GM06990 (cell line): ENCODE results near the gene BLID.

Experiments used
- DNase-seq: peaks from one replicate; pipeline ENCODE4 v3.0.0-alpha.2; 2011; ENCODE audit not compliant: insufficient read length; ENCODE audit errors: extremely low read depth
- H3K27me3 ChIP-seq: replicated peaks from 2 replicates; pipeline ENCODE4 v1.6.0; 2011; ENCODE audit warnings: low read length; ENCODE audit not compliant: control insufficient read depth, insufficient read depth
- H3K36me3 ChIP-seq: 2 replicates; pipeline ENCODE4 v1.5.1; 2011; ENCODE audit warnings: low read length; ENCODE audit not compliant: control insufficient read depth, insufficient read depth
- H3K4me3 ChIP-seq: replicated peaks from 2 replicates; pipeline ENCODE4 v1.5.1; 2011; ENCODE audit warnings: low read depth, mild to moderate bottlenecking, control low read depth, low read length
- CTCF ChIP-seq: IDR thresholded peaks from 2 replicates; pipeline ENCODE4 v1.5.1; 2011; ENCODE audit warnings: low read length, control low read depth, mild to moderate bottlenecking, inconsistent platforms; ENCODE audit not compliant: insufficient read depth, poor library complexity, severe bottlenecking

Gene BLID

GRCh38 chr11:122126024-122126688, 10.1 kb upstream of the BLID start:
- H3K27me3 ChIP-seq, result no peaks in the 10 kb centered on the region
- no peaks in the 10 kb centered on the region for H3K36me3 ChIP-seq
- no peak for DNase-seq
- H3K4me3 ChIP-seq, result no peak overlapping the region
- TF ChIP-seq CTCF, result no peak

- no peak overlapping the region for H3K4me3 ChIP-seq
- DNase-seq, result no peak
- no peaks in the 10 kb centered on the region for H3K36me3 ChIP-seq
- TF ChIP-seq CTCF, result no peak
- no peaks in the 10 kb centered on the region for H3K27me3 ChIP-seq
Measured at GRCh38 chr11:122123263-122123929, 7.4 kb upstream of the BLID start.

GRCh38 chr11:122122179-122122578, 6.2 kb upstream of the BLID start:
- H3K36me3 ChIP-seq, result no peaks in the 10 kb centered on the region

GRCh38 chr11:122120096-122120495, 4.1 kb upstream of the BLID start:
- Histone ChIP-seq H3K36me3 (no peaks in the 10 kb centered on the region), H3K4me3 (no peak overlapping the region), H3K27me3 (no peaks in the 10 kb centered on the region)
- no peak for DNase-seq
- TF ChIP-seq CTCF, result no peak

More at GRCh38 chr11:122122179-122122578, 6.2 kb upstream of the BLID start:
- no peak for DNase-seq
- no peak overlapping the region for H3K4me3 ChIP-seq
- TF ChIP-seq CTCF, result no peak
- no peaks in the 10 kb centered on the region for H3K27me3 ChIP-seq

GRCh38 chr11:122116591-122116990, 576 bp upstream of the BLID start:
- no peak for DNase-seq
- TF ChIP-seq CTCF, result no peak
- no peaks in the 10 kb centered on the region for H3K27me3 ChIP-seq
- no peaks in the 10 kb centered on the region for H3K36me3 ChIP-seq
- no peak overlapping the region for H3K4me3 ChIP-seq
